Astrocyte of the cerebellum (primary cell): Measurements from ENCODE around the gene RASA3.

Experiments used
- DNase-seq: peaks from one replicate; pipeline ENCODE4 v3.0.0-alpha.2; 2011; ENCODE audit warnings: low read depth
- H3K4me3 ChIP-seq: 2 replicates; pipeline ENCODE4 v1.5.1; 2011; ENCODE audit warnings: mild to moderate bottlenecking, low read depth, low read length, moderate library complexity
- in situ Hi-C: cut with HindIII; loops from 2 replicates; pipeline ENCODE4 v1.10.0; 2017; ENCODE audit warnings: low sequenced_read_pairs
- TF ChIP-seq, protein P1 (sequence below): IDR thresholded peaks from 2 replicates; pipeline ENCODE4 v1.5.1; 2012; ENCODE audit warnings: low read length, low read depth, moderate library complexity, mild to moderate bottlenecking; ENCODE audit errors: missing control alignments

Gene RASA3

DNA sequence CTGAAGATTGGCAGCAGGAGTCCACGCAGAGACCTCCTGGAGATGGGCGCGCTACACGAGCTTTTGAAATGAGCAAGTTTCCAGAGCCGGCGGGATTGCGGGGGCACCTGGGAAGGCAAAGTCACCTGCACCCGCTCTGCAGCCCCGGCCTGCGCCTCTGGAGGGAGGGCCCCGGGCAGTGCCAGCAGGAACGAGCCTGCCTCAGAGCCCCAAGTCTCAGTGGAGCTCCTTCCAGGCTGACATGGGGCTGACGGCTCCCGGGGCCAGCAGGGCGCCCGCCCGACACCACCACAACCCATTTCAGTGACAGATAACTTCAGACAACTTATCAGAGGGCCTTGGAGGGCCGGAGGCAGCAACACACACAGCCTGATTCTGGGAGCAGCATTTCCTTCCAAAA is 45.0 kb downstream of the RASA3 start:
- in situ Hi-C loops, result no loop called here
- H3K4me3 ChIP-seq, result no peak overlapping the region
- no peak for DNase-seq
- TF ChIP-seq, protein P1, sequence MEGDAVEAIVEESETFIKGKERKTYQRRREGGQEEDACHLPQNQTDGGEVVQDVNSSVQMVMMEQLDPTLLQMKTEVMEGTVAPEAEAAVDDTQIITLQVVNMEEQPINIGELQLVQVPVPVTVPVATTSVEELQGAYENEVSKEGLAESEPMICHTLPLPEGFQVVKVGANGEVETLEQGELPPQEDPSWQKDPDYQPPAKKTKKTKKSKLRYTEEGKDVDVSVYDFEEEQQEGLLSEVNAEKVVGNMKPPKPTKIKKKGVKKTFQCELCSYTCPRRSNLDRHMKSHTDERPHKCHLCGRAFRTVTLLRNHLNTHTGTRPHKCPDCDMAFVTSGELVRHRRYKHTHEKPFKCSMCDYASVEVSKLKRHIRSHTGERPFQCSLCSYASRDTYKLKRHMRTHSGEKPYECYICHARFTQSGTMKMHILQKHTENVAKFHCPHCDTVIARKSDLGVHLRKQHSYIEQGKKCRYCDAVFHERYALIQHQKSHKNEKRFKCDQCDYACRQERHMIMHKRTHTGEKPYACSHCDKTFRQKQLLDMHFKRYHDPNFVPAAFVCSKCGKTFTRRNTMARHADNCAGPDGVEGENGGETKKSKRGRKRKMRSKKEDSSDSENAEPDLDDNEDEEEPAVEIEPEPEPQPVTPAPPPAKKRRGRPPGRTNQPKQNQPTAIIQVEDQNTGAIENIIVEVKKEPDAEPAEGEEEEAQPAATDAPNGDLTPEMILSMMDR, result no peak

DNA sequence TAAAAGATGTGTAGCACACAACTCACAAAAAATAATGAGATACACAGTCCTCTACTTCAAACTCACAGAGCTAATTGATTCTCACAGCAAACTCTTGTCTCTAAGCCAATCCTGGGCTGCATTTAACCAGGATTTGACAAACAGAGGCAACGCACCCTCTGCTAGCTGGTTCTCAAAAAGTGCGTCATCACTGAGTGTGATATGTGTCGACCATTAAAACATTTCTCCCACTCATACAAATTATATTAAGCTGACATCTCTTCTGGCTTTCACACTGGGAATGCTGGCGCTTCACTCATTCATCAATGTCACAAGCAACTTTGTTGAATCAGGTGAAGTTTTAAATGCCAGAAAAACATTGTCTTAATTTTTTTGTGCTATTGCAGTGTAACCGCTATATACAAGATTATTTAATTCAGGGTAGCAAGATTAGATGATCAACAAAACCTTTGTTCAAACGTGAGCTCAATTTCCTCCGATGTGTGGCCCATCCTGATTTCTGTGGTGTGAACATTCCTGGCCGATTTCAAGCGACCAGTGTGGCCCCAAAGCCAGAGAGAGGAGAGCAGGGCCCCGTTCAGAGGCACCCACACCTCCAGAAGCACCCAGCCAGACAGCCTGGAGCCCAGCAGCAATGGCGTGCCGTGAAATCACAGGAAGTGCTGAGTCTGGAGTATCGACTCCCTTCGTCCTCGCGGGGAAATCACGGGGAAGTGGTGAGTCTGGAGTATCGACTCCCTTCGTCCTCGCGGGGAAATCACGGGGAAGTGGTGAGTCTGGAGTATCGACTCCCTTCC is 49.4 kb downstream of the RASA3 start:
- DNase-seq, result no peak
- H3K4me3 ChIP-seq, result no peak overlapping the region
- TF ChIP-seq, protein P1, result no peak
- in situ Hi-C loops, result no loop called here

DNA sequence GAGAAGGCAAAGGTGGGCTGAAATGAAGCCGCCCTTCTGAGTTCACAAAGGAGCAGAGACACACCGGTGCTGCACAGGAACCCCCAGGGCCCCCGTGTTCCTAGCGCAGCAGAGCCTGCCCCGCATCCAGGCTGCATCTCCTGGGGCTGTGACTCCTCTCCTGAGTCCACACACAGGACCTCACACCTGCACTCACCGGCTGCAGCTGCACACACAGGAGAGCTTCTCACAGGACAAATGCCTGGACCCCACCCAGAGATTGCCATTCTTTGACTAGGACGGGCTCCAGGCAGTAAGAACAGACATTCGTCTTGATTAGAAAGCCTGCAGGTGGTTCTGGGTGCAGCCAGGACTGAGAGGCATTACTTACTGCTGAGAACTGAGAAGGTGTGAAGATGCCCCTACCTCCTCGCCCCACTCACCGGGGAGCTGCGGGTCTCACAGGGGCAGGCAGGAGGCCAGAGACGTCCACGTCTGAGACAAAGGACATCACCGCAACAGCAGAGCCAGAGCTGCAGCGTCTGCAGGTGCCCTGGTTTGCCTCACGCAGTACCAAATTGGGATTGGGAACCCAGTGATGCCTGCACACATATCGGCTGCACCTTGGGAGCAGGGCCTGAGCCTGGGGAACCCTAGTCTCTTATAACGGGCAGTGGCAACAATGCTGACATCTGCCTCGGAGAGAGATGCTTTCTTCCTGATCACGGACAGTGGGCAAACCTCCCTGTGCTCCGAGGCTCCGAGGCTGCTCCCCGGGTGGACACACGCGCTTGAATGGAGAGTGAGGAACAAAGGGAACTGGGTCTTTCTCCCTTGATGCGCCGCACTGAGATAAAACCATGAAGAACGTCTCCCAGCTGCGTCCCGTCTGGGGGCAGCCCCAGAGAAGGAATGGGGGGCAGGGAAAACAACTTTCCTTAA is 50.4 kb downstream of the RASA3 start:
- in situ Hi-C loops, result no loop called here
- H3K4me3 ChIP-seq, result no peak overlapping the region
- no peak for DNase-seq
- TF ChIP-seq, protein P1, result no peak

DNA sequence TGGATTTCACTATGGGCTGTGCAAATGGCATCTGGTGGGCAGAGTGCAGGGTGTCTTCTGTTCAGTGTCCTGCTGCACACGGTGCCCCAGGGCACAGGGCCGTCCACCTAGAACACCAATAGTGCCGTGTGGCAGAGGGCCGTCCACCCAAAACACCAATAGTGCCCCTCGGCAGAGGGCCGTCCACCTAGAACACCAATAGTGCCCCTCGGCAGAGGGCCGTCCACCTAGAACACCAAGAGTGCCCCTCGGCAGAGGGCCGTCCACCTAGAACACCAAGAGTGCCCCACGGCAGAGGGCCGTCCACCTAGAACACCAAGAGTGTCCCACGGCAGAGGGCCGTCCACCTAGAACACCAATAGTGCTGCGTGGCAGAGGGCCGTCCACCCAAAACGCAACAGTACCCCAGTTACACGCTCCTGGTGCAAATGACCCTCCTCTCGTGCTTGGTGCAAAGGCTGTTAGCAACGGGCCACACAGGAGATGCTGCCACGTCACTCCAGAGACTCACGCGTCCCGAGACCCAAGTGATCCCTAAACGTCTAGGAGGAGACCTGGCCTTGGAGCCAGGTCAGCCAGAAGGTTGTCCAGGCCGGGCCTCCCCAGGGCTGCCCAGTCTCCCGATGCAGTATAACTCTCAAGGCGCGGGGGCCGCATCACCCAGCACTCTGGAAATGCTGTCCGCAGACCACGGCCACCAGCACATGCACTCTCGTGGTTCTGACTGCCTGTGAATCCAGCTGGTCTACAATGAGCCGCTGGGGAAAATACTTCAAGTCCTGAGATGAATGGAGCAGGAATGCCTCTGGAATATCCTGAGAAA is 51.5 kb downstream of the RASA3 start:
- TF ChIP-seq, protein P1, result no peak

DNA sequence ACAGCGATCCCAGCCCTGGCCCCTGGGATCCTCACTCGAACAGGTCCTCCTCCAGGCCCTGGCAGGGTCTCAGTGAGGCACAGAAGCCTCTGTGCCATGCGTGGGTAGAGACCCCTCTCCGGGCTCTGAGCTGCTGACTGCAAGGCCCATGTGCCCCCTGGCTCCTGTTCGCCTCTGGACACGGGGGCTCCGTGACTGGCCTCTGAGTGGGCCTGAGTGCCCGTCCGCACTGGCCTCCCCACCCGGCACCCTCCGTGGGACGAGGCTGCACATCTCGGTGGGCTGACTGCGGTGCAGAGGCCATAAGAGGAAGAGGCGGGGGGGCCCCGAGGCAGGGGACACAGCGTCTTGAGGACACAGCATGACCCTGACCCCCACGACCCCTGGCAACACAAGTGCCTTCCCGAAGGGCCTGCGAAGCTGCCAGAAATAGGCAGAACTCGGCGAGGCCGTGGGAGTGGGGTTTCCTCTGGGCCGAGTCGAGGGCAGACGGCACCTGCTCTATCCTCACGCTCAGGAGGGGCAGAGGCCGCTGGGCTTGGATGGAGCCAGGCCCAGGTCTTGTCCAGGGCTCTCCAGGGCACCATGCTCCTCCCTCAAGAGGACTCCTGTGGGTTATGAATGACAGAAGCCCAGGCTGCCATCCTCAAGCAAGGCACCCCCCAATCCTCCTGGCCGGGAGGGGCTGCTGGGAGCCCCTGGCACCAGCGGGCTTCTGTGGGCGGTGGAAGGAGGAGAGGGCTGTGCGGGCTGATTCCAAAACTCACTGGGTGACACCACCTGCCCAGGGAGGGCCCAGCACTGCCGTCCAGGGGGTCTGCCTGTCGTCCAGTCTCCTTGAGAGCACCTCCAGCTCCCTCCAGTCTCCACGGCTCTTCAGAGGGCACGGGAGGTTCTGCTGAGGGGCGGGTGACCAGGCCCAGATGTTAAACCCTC is 52.6 kb downstream of the RASA3 start:
- no peak overlapping the region for H3K4me3 ChIP-seq
- TF ChIP-seq, protein P1, result no peak
- in situ Hi-C loops, result loop anchor here (10.0 kb wide), 1 partner anchor 85 kb away; no protein-coding TSS in a partner anchor
- DNase-seq, result no peak

More for the DNA sequence above, 51.5 kb downstream of the RASA3 start:
- DNase-seq, result no peak
- H3K4me3 ChIP-seq, result no peak overlapping the region
- in situ Hi-C loops, result no loop called here
